ENCODE measurements around the gene WTIP. TPM values are rescaled to one million over a fixed set of nuclear protein-coding genes. Genes with fewer than 3 reads are reported as not detected.

The WTIP gene
- total RNA-seq, 1 experiment from 2014 or later, result 32.5 TPM

DNA sequence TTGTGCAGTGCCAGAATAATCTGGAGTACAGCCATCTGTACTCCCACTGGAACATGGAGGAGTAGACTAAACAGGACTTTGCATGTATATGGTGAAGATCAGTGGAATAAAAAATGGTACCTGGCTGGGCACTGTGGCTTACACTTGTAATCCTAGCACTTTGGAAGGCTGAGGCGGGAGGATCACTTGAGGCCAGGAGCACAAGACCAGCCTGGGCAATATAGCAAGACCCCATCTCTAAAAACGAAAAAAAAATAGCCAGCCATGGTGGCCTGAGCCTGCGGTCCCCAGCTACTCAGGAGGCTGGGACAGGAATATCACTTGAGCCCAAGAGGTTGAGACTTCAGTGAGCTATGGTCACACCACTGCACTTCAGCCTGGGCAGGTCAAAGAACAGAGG lies 33.4 kb upstream of the WTIP start:
- no peaks in the 10 kb centered on the region for H3K27me3 Mint-ChIP-seq (ENCODE audit: low read depth)
- H2AK5ac ChIP-seq (ENCODE audit: insufficient read length, low read length), result no peak overlapping the region
- H3K18ac ChIP-seq (ENCODE audit: insufficient read length, low read depth, low read length), result no peak overlapping the region
- no peak overlapping the region for H3K23ac ChIP-seq (ENCODE audit: insufficient read length, low read depth, low read length)
- no CpG with 5 or more reads among the region's 3 CpGs for WGBS (ENCODE audit: extremely low coverage, insufficient read length, low lambda C conversion rate)
- peaks cover 52 to 92% (median 83%) of the 10 kb centered on the region in 3 experiments for H3K36me3 Mint-ChIP-seq (ENCODE audit: insufficient read depth in 1 of 3, low read depth in 3 of 3)
- no peak overlapping the region; a peak in 1 of 5 replicates for H3K4me3 Mint-ChIP-seq
- H2BK15ac ChIP-seq (ENCODE audit: low read depth, low read length), result no peak overlapping the region
- H3K23me2 ChIP-seq (ENCODE audit: insufficient read length, low read depth, low read length, poor library complexity, severe bottlenecking), result no peaks in the 10 kb centered on the region
- H2AFZ ChIP-seq (ENCODE audit: low read length), result no peak overlapping the region
- no peak overlapping the region for H3T11ph ChIP-seq (ENCODE audit: low read length)
- no peaks in the 10 kb centered on the region for H3K79me2 ChIP-seq (ENCODE audit: insufficient read depth, low read length)
- DNase-seq, result no peak
- H3K56ac ChIP-seq (ENCODE audit: insufficient read length, low read depth, low read length), result no peak overlapping the region
- no peak overlapping the region for H3K9ac ChIP-seq (ENCODE audit: extremely low read depth, insufficient read length, low read length)
- no peaks in the 10 kb centered on the region for H3K9me3 Mint-ChIP-seq
- H3K14ac ChIP-seq (ENCODE audit: insufficient read depth, low read length), result no peak overlapping the region
- no peak overlapping the region for H3K27ac Mint-ChIP-seq
- H3K4me1 ChIP-seq (ENCODE audit: insufficient read depth, low read length), result no peaks in the 10 kb centered on the region
- H3K4me2 ChIP-seq (ENCODE audit: insufficient read depth, insufficient read length, low read length), result no peak overlapping the region
- H3K27ac ChIP-seq (ENCODE audit: insufficient read length, low read depth, low read length), result no peak overlapping the region
- H4K8ac ChIP-seq (replicated peaks; ENCODE audit: insufficient read length, low read depth, low read length), result no peak overlapping the region
- peaks cover 4% of the 10 kb centered on the region for H3K79me1 ChIP-seq (ENCODE audit: insufficient read depth, low read depth, low read length, poor library complexity, severe bottlenecking)
- no peak overlapping the region for H2BK120ac ChIP-seq (ENCODE audit: low read depth, low read length, poor library complexity, severe bottlenecking)
- H3K4me1 Mint-ChIP-seq, result no peaks in the 10 kb centered on the region
- no peaks in the 10 kb centered on the region for H4K20me1 ChIP-seq (ENCODE audit: control insufficient read depth, insufficient read depth, insufficient read length)
- H2BK12ac ChIP-seq (ENCODE audit: insufficient read length, low read depth, low read length), result no peak overlapping the region
- H4K5ac ChIP-seq (ENCODE audit: insufficient read length, low read depth, low read length), result no peak overlapping the region
- TF ChIP-seq, protein P1, sequence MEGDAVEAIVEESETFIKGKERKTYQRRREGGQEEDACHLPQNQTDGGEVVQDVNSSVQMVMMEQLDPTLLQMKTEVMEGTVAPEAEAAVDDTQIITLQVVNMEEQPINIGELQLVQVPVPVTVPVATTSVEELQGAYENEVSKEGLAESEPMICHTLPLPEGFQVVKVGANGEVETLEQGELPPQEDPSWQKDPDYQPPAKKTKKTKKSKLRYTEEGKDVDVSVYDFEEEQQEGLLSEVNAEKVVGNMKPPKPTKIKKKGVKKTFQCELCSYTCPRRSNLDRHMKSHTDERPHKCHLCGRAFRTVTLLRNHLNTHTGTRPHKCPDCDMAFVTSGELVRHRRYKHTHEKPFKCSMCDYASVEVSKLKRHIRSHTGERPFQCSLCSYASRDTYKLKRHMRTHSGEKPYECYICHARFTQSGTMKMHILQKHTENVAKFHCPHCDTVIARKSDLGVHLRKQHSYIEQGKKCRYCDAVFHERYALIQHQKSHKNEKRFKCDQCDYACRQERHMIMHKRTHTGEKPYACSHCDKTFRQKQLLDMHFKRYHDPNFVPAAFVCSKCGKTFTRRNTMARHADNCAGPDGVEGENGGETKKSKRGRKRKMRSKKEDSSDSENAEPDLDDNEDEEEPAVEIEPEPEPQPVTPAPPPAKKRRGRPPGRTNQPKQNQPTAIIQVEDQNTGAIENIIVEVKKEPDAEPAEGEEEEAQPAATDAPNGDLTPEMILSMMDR (conservative IDR thresholded peaks at IDR 0.05), result no peak
- H3K4ac ChIP-seq (ENCODE audit: low read depth, low read length), result no peak overlapping the region
- no peaks in the 10 kb centered on the region for H3K9me3 ChIP-seq (ENCODE audit: control insufficient read depth, low read depth, low read length)
- no peak overlapping the region for H2BK5ac ChIP-seq (ENCODE audit: insufficient read length, low read length)
- H3K27me3 ChIP-seq (ENCODE audit: insufficient read depth, low read length), result no peaks in the 10 kb centered on the region
- H2BK20ac ChIP-seq (ENCODE audit: low read depth, low read length, poor library complexity, severe bottlenecking), result no peak overlapping the region
- no peak overlapping the region for H4K91ac ChIP-seq (ENCODE audit: insufficient read length, low read depth, low read length)

Data from H9 (cell line).